LHCN-M2 (cell line): ENCODE results near the gene C1orf94. TPM values are rescaled to one million over a fixed set of nuclear protein-coding genes. Genes with fewer than 3 reads are reported as not detected.
"Not testable (repeated sequence)": the region's sequence is repeated elsewhere in the genome, so short reads cannot be mapped to it uniquely, and the experiment has no call there.

Source experiments
- DNase-seq: peaks from one replicate; pipeline ENCODE4 v3.0.0-alpha.2; 2012; ENCODE audit warnings: low read depth
- total RNA-seq: library from RNA; depleted of rRNA; stranded (reverse); fragments of >200 nt; gene quantifications from 2 replicates; pipeline ENCODE4 v1.2.3, GENCODE V29; 2014

The C1orf94 gene
- total RNA-seq, 1 experiment from 2014 or later: not detected

DNA sequence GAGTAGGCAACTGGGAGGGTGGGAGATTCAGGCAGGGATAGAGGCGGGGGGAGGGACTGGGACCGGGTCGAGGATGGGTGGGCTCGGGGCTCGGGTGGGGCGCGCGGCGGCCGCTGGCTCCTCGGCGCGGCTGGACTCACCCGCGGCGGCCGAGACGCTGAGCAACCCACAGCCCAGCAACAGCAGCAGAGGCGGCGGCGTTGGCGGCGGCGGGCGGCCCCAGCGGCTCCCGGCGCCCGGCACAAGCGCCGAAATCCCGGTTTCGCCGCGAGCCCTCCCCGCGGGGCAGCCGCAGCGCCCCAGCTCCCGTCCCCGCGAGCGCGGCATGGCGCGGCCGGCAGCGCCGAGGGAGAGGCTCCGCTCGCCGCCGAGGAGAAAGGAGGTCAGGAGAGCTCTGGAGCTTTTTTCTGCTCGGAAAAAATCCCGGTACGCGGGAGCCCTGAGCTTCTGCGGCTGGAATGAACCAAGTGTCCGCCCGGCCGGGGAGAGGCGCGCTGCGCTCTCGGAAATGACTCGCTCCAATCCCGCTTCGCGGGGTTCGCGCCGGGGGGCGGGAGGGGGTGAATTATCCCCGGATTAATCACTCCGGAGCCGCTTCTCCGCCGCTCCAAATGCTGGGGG lies 11.8 kb upstream of the C1orf94 start, which contains the start of gene CSMD2:
TSS of gene CSMD2 (minus strand) at position 460 of the 621 bp plus-strand sequence. CDS start at position 327, 133 bp downstream.
- no peak for DNase-seq

DNA sequence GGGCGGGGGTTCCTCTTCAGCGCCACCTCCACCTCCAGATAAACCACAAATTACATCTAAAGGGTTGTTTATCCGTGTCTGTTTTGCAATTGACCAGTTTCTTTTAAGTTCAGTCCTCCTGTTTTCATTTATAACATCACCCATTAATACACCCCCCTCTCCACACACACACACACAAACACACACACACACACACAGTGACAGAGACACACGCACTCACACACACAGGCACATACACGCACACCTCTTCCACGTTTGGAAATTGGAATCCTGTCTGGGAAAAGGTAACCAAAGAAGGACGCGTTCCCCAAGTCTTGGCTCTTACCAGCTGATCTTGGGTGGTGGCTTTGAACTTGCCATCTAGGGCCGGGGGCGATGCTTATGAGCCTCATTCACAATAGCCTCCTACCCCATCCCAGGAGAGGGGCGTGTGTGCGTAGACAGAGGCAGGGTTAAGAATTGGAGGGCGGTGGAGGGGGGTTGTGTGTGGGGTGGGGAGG lies 11.2 kb upstream of the C1orf94 start:
- DNase-seq: no peak

DNA sequence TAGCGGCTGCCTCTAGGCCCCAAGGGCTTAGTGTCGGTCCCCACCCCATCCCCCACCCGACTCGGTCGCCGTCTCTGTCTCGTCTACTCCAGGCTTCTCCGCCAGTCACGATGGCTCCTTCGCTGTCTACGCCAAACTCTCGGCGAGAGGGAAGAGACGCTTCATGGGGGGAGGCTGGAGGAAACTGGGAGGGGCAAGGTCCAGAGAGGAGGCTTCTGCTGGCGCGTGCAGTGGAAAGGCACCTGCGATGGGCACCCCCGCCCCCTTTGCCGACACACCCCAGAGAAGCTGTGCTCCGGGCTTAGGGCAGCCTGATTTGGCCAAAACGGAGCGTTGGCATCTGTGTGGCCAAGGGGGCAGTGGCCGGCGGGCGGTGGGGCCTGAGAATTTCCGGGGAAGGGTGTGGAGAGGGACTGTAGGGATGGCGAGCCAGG lies 10.5 kb upstream of the C1orf94 start:
- DNase-seq: no peak

DNA sequence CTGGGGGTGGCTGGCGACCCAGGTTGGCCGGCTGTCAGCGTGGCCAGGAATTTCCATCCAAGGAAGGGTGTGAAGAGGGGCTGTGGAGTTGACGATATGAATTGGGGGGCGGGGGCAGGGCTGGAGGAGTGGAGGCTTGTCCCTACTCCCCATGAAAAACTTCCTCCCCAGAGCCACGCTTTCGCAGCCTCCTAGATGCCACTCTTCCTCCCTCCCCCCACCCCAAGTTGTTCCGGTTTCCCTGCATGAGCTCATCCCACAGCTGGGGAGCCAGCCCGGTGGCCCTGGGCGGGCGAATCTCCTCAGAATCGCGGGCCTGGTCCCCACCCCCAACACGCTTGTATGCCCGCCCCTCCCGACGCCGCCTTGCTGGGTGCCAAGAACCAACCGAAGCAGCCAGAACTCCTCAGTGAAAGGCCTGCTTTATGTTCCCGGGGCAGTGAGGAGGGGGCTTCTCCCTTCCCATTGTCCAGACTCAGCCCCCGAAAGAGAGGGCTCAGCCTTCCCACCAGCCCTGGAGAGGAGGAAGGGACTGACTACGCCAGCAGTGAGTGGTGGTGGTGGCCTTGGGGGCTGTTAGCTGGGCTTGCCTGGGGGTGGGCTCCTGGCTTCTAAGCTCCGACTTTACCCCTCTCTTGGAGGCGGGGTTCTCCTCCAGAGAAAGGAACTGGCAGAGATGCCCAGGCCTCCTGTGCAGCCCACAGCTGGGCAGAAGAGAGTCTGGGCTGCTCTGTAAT lies 9.9 kb upstream of the C1orf94 start:
- DNase-seq: no peak

DNA sequence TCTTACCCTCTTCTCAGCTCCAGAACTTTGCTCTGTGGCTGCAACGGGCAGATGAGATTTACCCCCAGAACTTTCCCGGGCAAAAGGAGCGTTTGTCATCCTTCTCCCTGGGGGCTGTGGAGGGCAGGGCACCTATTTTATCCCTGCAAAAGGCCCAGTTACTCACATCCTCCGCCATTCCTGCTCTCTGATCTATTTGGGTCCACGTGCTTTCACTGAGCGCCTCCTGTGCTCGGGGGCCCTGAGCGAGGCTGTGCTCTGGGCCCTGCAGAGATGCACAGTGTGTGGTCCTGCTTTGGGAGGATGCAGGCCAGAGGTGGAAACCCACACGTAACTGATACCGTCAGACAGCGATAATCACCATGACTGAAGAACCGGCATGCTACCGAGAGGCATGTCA lies 9.3 kb upstream of the C1orf94 start:
- DNase-seq: no peak

DNA sequence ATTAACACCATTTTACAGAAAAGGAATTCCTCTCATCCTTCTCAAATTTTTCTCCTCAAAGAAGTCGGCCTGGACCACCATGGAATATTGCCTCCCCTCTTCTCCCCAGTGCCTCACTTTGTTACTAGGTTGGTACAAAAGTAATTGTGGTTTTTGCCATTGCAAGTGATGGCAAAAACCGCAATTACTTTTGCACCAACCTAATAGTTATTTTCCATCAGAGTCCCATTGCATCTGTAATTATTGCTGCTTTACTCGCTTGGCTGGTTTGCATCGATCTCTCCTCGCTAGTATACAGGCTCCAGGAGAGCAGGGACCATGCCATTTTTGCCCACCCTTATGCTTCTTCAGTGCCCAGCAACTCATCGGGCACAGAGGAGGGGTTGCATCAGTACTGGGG lies 963 bp upstream of the C1orf94 start:
- DNase-seq: no peak

DNA sequence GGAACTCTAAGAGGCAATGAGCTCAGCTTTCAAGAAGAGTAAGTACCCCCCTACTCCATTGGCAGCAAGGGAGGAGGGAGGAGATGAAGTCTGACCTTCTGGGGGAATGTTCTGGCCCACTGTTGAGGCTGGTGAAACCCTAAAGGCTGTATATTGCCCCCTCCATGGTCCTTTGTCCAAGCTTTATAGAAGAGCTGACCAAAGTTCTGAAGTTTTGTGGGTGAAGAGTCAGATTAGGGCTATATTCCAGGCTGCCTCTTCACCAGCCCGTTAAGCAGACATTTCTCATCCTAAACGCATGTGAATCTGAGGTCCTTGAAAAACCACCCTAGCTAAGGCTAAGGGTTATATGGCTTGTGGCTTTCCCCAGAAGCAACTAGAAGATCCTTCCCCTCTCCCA lies 1.4 kb downstream of the C1orf94 start:
- no peak for DNase-seq

DNA sequence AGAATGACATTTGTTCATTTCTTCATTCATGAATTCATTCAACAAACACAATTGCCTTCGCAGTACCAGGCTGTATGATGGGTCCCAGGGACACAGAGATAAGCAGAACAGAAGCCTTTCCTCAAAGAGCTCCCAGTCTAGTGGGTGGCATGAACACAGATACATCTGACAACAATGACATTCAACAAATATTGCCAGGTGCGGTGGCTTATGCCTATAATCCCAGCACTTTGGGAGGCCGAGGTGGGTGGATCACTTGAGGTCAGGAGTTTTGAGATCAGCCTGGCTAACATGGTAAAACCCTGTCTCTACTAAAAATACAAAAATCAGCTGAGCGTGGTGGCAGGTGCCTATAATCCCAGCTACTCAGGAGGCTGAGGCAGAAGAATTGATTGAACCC lies 6.7 kb downstream of the C1orf94 start:
- not testable (repeated sequence) for DNase-seq

DNA sequence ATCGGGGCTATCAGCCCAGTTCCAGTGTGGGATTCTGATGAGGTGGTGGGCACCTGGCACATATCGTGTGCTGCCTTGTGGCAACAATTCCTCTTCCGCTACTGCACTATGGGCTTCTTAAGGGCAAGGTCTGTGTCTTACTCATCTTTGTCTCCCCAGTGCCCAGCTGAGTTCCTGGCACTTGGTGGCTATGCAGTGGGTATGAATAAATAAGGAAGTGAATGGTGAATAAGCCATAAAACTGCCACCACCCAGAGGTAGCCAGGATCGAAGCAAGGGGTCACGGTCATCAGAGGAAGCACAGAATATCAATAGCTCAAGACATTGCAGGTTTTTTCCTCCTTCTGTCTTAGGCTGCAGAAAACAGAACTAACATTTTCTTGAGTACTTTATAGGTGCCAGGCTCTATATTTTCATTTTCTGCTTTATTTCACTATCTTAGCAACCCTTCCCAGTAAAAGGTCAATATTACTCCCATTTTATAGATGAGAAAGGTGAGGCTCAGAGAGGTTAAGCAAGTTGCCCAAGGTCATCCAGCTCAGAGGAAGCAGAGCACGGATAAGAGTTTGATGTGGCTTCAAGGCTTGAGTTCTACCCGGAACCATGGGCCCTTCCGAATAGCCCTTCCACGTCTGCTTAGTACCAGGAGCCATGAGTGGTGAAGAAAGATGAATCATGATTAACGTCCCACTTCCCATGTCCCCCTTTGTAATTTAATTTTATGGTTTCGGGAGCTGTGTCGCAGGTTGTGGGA lies 10.2 kb downstream of the C1orf94 start:
- no peak for DNase-seq

DNA sequence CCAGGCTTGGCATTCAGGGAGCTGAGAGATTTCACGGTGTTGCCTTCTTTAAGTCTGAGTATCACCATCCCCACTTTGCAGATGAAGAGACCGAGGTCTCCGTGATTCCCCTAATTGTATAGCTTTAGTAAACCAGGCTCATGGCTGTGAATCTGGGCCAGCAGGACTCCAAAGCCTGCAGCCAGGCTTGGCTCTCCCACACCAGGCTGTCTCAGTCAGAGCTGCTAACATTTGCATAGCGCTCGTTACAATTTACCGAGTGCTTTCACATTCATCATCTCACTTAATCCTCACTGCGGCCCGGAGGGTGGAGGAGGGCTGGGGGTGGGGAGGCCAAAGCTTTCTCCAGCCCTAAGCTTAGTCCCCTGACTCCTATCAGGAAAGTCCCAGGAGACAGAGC lies 11.7 kb downstream of the C1orf94 start:
- DNase-seq: no peak

DNA sequence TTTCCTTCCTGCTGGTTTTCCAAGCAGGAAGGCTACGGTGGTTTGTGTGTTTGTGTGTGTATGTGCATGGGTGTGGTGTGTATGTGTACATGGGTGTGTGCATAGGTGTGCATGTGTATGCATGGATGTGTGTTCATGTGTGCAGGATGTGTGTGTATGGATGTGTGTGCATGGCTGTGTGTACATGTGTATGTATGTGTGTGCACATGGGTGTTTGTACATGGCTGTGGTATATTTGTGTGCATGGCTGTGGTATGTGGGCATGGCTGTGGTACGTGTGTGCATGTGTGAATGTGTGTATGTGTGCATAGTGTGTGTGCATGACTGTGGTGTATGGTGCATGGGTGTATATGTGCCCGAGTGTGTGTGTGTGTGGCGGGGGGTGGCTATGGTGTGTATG lies 12.3 kb downstream of the C1orf94 start:
- DNase-seq: no peak

DNA sequence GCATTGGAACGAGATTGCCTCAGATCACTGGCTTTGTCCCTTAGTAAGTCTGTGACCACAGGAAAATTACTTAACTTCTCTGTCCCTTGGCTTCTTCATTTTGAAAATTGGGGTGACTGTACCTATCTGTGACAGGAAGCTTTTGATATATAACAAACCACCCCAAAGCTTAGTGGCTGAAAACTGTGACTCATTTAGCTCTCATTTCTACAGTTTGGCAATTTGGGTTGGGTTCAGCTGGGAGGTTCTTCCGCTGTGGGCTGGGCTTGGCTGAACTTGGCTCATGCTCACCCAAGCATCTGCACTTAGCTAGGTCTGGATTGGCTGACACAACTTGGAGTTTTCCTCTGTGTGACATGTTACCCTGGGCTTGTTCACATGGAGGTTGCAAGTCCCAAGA lies 14.0 kb downstream of the C1orf94 start:
- no peak for DNase-seq

DNA sequence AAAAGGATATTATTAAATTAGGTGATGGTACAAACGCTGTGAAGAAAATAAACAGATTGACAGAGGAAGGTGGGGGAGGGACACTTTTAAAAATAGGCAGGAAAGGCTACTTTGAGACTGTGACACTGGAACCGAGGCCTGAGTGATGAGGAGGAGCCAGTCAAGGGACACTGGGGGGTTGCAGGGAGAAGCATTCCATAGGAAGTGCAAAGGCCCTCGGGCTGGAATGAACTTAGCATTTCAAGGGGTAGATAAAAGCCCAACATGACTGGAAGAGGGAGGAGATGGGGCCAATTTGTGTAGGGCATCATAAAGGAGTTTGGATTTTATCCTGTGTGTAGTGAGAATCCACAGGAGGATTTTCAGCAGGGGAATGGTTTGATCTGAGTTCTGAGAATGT lies 15.9 kb downstream of the C1orf94 start:
- no peak for DNase-seq

DNA sequence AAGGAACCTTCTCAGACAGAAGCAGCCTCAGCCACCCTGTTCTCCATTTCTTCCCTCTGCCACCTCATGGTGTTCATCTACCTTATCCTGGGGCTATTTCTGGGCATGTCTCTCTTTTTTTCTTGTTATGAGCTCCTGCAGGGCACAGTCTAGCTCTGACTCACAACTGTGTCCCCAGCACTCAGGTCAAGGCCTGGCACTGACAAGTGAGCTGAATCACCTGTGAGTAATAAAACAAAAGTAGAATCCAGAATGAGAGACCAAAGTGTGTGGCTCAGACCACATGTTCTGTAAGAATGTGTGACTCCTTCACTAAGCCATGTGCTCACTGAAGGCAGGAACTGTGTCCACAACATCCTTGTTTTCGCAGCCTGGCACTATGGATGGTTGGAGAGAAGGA lies 23.2 kb downstream of the C1orf94 start:
- DNase-seq: no peak

DNA sequence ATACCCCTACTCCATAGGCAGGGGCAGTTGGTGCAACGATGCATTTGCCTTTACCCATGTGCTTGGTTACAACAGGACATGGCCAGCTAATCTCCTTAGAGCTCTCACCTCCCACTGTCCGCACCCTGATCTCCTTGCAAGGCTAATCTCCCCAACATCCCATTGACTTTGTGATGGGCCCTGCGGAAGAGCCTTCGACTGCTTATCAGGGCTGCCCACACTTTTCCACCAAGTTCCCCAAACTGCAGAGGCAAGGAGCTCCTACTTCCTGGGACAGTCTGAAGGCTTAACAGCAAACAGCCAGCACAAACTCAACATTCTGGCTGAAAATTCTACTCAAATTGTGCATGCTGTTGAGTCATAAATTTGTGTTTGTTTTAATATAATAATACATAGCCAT lies 36.0 kb downstream of the C1orf94 start:
- no peak for DNase-seq

DNA sequence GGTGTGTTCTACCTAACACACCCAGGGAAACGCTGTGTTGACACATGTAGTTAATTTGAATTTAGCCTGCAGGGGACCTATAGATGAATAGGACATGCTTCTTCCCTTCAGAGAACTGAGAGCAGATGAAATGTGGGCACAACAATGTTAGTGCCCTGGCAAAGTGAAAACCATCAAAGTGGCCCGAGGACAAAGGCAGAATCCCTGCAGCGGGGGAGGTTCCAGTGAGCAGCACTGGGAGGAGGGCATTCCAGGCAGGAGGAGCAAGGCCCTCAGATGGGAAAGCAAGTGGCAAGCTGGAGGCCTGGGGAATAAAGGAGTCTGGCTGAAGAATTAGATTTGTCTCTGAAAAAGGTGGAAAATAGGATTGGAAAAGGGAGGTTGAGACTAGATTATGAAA lies 37.2 kb downstream of the C1orf94 start:
- DNase-seq: no peak

DNA sequence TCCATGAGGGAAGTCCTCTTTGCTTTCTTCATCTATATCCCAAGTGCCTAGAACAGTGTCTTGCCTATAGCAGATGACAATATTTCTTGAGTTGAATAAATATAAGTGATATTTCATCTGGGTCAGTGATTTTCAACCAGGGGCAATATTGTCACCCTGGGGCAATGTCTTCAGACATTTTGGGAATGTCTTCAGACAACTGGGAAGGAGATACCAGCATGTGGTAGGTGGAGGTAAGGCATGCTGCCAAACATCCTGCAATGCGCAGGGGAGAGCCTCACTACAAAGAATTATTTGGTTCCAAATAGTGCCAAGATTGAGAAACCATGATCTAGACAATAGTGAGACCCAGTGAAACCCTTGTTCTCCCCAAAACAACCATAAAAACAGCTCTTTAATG lies 54.7 kb downstream of the C1orf94 start:
- DNase-seq: no peak

DNA sequence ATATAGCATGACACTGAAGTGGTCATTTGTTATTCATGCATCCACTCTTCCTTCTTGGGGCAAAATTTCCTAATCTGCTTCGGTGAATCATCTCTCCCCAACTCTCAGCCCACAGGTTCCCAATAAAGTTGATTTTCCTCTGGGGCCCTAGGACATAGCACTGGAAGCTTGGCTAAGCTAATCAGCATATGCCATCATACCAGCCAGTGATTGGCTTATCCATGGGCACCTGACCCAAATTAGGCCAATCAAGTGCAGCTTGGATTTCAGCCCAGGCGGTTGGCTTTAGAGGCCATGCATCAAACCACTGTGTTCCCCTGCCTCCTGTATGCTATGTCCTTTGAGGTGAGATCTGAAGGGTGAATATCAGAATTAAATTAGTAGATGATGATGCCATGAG lies 58.9 kb downstream of the C1orf94 start:
- no peak for DNase-seq

DNA sequence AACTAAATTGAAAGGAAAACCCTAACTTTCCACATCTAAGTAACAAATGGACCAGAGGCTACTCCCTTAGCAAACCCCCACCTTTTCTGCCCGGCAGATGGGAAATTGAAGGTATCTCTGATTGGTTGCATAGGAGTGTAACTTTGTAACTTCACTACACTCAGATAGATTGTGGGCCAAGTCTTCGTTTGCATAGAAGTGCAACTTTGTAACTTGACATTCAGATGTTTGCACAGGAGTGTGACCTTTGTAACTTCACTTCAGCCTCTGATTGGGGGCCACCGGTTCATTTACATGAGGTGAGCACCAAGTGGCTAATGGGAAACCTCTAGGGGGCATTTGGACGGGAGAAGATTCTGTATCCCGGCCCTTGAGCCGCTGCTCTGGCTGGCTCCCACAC lies 59.4 kb downstream of the C1orf94 start:
- DNase-seq: no peak

DNA sequence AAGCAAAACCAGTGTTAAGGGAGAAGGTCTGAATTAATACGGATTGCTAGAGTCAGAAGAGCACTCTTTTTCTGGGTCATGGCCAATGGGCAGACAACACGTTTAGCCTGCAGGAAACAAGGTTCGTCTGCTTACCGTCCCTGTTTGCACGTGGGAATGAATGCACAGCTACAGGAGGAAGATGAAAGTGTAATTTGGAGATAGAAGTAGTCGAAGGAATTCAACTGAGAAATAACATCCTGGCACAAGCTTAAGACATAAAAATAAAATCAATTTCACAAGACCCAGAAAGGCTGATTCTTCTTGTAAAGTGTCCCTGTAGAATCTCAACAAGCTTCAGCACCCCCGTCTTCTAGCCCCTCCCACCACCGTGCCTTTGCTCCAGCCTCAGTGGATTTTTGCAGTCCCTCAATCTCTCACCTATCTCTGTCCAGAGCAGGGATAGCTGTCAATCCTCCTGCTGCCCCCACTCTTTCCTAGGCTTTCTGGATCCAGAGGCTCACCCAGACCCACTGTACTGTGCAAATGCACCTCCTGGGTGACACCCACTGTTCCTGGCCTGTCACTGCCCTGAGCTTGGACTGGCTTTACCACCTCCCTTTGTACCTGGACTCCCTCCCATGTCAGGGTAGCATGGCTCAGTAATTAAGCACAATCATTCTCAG lies 60.6 kb downstream of the C1orf94 start:
- no peak for DNase-seq

DNA sequence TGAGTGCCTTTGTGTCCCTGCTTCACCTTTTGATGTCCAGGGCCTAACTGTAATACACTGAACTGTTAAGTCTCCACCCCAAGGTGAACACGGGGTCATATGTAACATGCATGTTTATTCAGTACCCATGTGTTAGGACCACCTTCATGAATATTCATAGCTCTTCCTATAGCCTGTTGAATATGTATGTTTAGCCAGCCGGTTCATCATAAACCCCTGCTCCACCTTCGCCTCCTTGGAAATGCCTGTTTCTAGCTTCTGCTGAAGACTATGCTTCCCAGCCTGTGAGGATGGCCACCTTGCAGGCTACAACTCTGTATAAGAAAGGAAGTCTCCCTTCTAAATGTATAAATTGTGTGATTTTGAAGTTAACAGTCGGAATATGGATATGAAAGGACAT lies 69.3 kb downstream of the C1orf94 start:
- DNase-seq: no peak

DNA sequence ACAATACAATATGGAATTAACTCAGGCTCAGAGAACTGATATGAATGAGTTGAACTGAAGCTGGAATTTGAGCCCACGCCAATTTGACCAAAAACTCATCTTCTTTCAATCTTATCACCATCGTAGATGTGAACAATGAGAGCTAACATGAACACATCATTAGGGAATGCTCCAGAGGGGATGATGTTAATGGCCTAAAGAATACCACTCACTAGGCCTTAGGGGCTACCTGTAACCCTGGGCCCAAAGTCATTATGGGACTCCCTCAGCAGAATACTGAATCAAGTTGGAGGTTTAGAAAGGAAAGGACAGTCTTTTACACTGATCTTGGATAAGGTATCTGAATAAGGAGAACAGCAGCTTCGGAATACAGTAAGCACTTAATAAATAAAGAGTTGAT lies 73.6 kb downstream of the C1orf94 start:
- no peak for DNase-seq
